Breast epithelium (tissue), 3 donors: Measurements from ENCODE around the gene SLC38A10.

Experiments
- CTCF ChIP-seq, 3 donors: fragments of 450-650 bp; IDR thresholded peaks; one replicate each; pipeline ENCODE4 v1.5.1; 2016 to 2017; ENCODE audit warnings: antibody characterized with exemption in 3 of 3, mild to moderate bottlenecking in 3 of 3, moderate library complexity in 3 of 3
- POLR2A ChIP-seq: fragments of 450-650 bp; IDR thresholded peaks from one replicate; pipeline ENCODE4 v1.6.1; 2016; ENCODE audit warnings: antibody characterized with exemption, mild to moderate bottlenecking, moderate library complexity
- POLR2AphosphoS5 ChIP-seq, 3 donors: sonication (generic); formaldehyde crosslinking; IDR thresholded peaks; one replicate each; pipeline ENCODE4 v1.6.1; 2017; ENCODE audit warnings: antibody characterized with exemption in 3 of 3

GRCh38 chr17:81241203-81241602 is 53.9 kb downstream of the SLC38A10 start:
- TF ChIP-seq CTCF (IDR thresholded peaks at IDR 0.05) = no peak
- TF ChIP-seq POLR2AphosphoS5 (IDR thresholded peaks at IDR 0.05) = no peak
- TF ChIP-seq POLR2A = no peak
